HG02943 (cell line): ENCODE measurements around the gene PCDHA13.
"Not testable (repeated sequence)": the region's sequence is repeated elsewhere in the genome, so short reads cannot be mapped to it uniquely, and the experiment has no call there.

ENCODE experiments used
- ATAC-seq: cut with Tn5 transposase; IDR thresholded peaks from one replicate; pipeline ENCODE4 v1.9.1; 2021; ENCODE audit warnings: mild to moderate bottlenecking, low read depth, moderate library complexity; ENCODE audit not compliant: unreplicated experiment

The PCDHA13 gene

DNA sequence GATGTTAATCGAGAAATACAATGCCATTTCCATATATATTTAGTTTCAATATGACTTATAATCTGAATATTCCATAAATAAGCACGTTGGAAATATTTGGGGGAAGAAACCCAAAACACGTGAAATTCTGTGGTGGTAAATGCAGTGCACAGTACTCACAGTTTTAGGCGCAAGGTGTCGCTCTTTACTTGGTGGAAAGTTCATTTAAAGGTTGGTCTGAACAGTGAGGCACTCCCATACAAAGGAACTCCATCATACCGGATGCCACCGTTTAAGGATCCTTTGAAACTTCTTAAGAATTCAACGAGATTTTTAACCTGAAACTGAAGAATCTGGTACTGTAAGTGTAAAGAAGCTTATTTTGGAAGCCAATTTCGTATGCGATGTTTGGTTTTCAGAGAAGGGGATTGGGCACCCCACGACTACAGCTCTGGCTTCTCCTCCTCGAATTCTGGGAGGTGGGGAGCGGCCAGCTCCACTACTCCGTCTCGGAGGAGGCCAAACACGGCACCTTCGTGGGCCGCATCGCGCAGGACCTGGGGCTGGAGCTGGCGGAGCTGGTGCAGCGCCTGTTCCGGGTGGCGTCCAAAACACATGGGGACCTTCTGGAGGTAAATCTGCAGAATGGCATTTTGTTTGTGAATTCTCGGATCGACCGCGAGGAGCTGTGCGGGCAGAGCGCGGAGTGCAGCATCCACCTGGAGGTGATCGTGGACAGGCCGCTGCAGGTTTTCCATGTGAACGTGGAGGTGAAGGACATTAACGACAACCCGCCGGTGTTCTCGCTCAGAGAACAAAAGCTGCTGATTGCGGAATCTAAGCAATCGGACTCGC is 13.0 kb upstream of the PCDHA13 start, which contains the start of gene PCDHA11:
Gene PCDHA11 (plus strand): TSS at position 237 of the 834 bp plus-strand sequence. CDS start 147 bp downstream, at position 384.
- no peak for ATAC-seq

GRCh38 chr5:140869555-140869886 is 12.4 kb upstream of the PCDHA13 start:
- ATAC-seq = no peak

DNA sequence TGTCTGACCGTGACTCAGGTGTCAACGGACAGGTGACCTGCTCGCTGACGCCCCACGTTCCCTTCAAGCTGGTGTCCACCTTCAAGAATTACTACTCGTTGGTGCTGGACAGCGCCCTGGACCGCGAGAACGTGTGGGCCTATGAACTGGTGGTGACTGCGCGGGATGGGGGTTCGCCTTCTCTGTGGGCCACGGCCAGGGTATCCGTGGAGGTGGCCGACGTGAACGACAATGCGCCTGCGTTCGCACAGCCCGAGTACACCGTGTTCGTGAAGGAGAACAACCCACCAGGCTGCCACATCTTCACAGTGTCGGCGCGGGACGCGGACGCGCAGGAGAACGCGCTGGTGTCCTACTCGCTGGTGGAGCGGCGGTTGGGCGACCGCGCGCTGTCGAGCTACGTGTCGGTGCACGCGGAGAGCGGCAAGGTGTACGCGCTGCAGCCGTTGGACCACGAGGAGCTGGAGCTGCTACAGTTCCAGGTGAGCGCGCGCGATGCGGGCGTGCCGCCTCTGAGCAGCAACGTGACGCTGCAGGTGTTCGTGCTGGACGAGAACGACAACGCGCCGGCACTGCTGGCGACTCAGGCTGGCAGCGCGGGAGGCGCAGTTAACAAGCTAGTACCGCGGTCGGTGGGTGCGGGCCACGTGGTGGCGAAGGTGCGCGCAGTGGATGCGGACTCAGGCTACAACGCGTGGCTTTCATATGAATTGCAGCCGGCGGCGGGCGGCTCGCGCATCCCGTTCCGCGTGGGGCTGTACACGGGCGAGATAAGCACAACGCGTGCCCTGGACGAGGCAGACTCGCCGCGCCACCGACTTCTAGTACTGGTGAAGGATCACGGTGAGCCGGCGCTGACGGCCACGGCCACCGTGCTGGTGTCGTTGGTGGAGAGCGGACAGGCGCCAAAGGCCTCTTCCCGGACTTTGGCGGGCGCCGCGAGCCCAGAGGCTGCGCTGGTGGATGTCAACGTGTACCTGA is 11.4 kb upstream of the PCDHA13 start:
- no peak for ATAC-seq

- no peak for ATAC-seq
Measured at GRCh38 chr5:140875085-140876065, 6.5 kb upstream of the PCDHA13 start, which contains the start of gene PCDHA12. Gene PCDHA12 (plus strand): TSS chr5:140875308. CDS start chr5:140875473, 165 bp downstream.

GRCh38 chr5:140876541-140877261 is 5.2 kb upstream of the PCDHA13 start:
- ATAC-seq = not testable (repeated sequence)

DNA sequence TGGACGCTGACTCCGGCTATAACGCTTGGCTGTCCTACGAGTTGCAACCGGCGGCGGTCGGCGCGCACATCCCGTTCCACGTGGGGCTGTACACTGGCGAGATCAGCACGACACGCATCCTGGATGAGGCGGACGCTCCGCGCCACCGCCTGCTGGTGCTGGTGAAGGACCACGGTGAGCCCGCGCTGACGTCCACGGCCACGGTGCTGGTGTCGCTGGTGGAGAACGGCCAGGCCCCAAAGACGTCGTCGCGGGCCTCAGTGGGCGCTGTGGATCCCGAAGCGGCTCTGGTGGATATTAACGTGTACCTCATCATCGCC is 4.7 kb upstream of the PCDHA13 start:
- ATAC-seq = no peak

GRCh38 chr5:140882591-140882899 is 621 bp downstream of the PCDHA13 start:
- no peak for ATAC-seq

DNA sequence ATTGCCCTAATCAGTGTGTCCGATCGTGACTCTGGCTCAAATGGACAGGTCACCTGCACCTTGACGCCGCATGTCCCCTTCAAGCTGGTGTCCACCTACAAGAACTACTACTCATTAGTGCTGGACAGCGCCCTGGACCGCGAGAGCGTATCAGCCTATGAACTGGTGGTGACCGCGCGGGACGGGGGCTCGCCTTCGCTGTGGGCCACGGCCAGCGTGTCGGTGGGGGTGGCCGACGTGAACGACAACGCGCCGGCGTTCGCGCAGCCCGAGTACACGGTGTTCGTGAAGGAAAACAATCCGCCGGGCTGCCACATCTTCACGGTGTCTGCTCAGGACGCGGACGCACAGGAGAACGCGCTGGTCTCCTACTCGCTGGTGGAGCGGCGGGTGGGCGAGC is 1.4 kb downstream of the PCDHA13 start:
- no peak for ATAC-seq

DNA sequence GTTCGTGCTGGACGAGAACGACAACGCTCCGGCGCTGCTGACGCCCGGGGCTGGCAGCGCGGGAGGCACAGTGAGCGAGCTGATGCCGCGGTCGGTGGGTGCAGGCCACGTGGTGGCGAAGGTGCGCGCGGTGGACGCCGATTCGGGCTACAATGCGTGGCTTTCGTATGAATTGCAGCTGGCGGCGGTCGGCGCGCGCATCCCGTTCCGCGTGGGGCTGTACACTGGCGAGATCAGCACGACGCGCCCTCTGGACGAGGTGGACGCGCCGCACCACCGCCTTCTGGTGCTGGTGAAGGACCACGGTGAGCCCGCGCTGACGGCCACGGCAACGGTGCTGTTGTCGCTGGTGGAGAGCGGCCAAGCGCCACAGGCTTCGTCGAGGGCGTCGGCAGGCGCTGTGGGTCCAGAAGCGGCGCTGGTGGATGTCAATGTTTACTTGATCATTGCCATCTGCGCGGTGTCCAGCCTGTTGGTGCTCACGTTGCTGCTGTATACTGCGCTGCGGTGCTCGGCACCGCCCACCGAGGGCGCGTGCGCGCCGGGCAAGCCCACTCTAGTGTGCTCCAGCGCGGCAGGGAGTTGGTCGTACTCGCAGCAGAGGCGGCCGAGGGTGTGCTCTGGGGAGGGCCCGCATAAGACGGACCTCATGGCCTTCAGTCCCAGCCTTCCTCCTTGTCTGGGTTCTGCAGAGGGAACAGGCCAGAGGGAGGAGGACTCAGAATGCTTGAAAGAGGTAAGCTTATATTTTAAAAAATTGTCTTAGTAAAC is 2.2 kb downstream of the PCDHA13 start:
- no peak for ATAC-seq

GRCh38 chr5:140916325-140916724 is 34.4 kb downstream of the PCDHA13 start:
- no peak for ATAC-seq

DNA sequence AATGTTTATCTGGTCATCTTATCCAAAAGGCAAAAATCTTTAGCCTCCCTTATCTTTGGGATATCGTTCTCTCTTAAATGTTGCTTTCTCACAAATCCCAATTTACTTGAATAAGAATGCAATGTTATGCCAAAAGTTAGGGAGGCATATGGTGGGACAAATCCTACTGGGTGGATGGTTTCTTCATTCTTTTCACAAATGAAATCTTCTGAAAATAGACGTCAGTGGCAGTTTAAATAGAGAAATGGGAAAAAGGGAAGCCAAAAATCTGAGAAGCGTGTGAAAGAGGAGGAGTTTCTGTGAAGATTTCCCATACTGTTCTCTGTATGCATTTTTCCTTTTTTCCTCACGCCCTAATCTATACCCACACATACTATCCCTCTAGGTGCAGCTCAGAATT is 41.7 kb downstream of the PCDHA13 start:
- ATAC-seq = no peak

- ATAC-seq = no peak
Measured at GRCh38 chr5:140925806-140926442, 44.0 kb downstream of the PCDHA13 start, which contains the start of gene PCDHAC1. Gene PCDHAC1 (plus strand): TSS chr5:140926299. CDS start chr5:140926893, 594 bp downstream.

- ATAC-seq = no peak
Measured at GRCh38 chr5:140926443-140927227, 44.7 kb downstream of the PCDHA13 start.

GRCh38 chr5:140927228-140927573 is 45.3 kb downstream of the PCDHA13 start:
- no peak for ATAC-seq
